Lung (tissue), 12 donors: ENCODE results near the gene NUDT16L1. TPM values are rescaled to one million over a fixed set of nuclear protein-coding genes. Genes with fewer than 3 reads are reported as not detected.
"Not testable (repeated sequence)": the region's sequence is repeated elsewhere in the genome, so short reads cannot be mapped to it uniquely, and the experiment has no call there.

ENCODE experiments used
- ATAC-seq: fragments of 200-7000 bp; cut with Tn5 transposase; one replicate; pipeline ENCODE4 v1.9.1; 2020; ENCODE audit warnings: moderate number of reproducible peaks; ENCODE audit not compliant: insufficient read depth, low FRiP score
- DNase-seq, 3 donors: peaks; one replicate each; pipeline ENCODE4 v3.0.0-alpha.2; 2013 to 2017
- H3K27ac ChIP-seq, 2 donors: one replicate each; pipeline ENCODE4 v1.5.1; 2013; ENCODE audit warnings: mild to moderate bottlenecking in 2 of 2, moderate library complexity in 2 of 2, control low read depth in 1 of 2, inconsistent platforms in 1 of 2, low read depth in 1 of 2, low read length in 1 of 2
- H3K27me3 ChIP-seq, 3 donors: one replicate each; pipeline ENCODE4 v1.5.1; 2013; ENCODE audit warnings: low read length in 2 of 3; ENCODE audit not compliant: control insufficient read depth in 3 of 3, insufficient read depth in 3 of 3
- H3K36me3 ChIP-seq, 4 donors: one replicate each; pipeline ENCODE4 v1.5.1; 2013; ENCODE audit warnings: low read length in 4 of 4, mild to moderate bottlenecking in 1 of 4, moderate library complexity in 1 of 4; ENCODE audit not compliant: control insufficient read depth in 4 of 4, insufficient read depth in 4 of 4
- H3K4me1 ChIP-seq, 5 donors: one replicate each; pipeline ENCODE4 v1.5.1; 2013; ENCODE audit warnings: low read length in 5 of 5, mild to moderate bottlenecking in 2 of 5, moderate library complexity in 1 of 5; ENCODE audit not compliant: control insufficient read depth in 5 of 5, insufficient read depth in 5 of 5
- H3K4me3 ChIP-seq: one replicate; pipeline ENCODE4 v1.5.1; 2013; ENCODE audit warnings: mild to moderate bottlenecking, control low read depth, moderate library complexity
- H3K9ac ChIP-seq, 2 donors: one replicate each; pipeline ENCODE4 v1.5.1; 2013; ENCODE audit warnings: low read length in 2 of 2, control low read depth in 1 of 2; ENCODE audit not compliant: insufficient read depth in 1 of 2
- H3K9me3 ChIP-seq, 4 donors: one replicate each; pipeline ENCODE4 v1.5.1; 2013; ENCODE audit warnings: low read length in 3 of 4, mild to moderate bottlenecking in 1 of 4, moderate library complexity in 1 of 4; ENCODE audit not compliant: control insufficient read depth in 4 of 4, insufficient read depth in 3 of 4
- WGBS, 2 donors: extraction: QIAGEN DNeasy Blood & Tissue Kit; methylation state at CpG; one replicate each; pipeline ENCODE4 v1.1.7; 2013; 5-methylcytosine and 5-hydroxymethylcytosine counted together
- polyA plus RNA-seq, 2 donors: library from polyadenylated mRNA; stranded (reverse); fragments of 200-250 nt; gene quantifications; one replicate each; pipeline ENCODE4 v1.2.1, GENCODE V29; 2013
- total RNA-seq, 2 donors: library from RNA; depleted of rRNA in 1 of 2; stranded (reverse); fragments of >200 nt in 1 of 2; gene quantifications; one replicate each; pipeline ENCODE4 v1.2.1, GENCODE V29; 2014 to 2021
- TF ChIP-seq, protein P1 (sequence below): IDR thresholded peaks from 2 replicates; pipeline ENCODE4 v1.5.1; 2012; ENCODE audit warnings: mild to moderate bottlenecking; ENCODE audit errors: control extremely low read depth, extremely low read depth
- donor health status: control.
- donor health status: control.
- donor health status: Bipolar disorder and iron deficiency.
- donor health status: healthy.
- donor health status: DM: yes; HTN: yes; CAD: no.

The NUDT16L1 gene
- total and polyA plus RNA-seq, 4 donors: 27.8 to 41.3 (median 32.3) TPM

DNA sequence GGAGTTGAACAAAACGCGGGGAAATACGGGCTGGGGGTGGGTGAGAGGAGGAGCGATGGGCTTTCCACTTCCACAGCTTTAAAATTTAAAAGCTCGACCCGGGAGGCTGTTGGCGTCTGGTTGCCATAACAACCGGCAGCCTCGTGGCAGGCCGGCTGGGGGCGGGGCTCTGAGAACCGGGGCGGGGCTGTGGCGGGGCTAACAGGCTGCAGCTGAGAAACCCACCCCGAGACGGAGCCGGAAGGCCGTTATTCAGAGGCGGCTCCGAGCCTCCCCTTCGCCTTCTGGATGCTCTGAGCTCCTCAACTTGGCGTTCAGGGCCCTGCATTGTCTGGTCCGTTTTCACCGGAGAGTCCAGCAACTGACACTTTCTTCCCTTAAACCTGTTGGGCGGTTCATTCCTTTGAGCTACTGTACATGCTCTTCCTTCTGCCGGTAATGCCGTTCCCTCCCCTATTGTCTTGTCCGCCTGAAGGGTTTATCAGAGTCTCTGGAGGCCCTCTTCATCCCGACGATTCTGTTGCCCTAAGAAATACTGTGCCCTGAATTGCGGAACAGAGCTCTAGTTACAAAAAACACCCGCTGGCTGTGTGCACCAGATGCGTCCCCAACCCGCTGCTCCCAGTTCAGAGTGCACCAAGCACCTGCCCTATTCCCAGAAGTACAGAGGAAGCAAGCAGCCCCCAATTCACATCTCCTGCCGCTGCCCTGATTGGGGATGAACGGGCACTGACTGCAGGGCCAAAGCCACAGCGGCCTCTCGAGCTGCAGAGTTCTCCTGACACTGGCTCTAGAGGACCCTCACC, 41.6 kb downstream of the NUDT16L1 start:
- H3K27me3 ChIP-seq: no peaks in the 10 kb centered on the region
- H3K36me3 ChIP-seq: peaks cover 0 to 5% (median 4%) of the 10 kb centered on the region in 4 donors
- peak overlapping the region; percentile 92 for H3K4me3 ChIP-seq
- H3K27ac ChIP-seq: peak overlapping the region; percentile 58 to 90
- peaks cover 0 to 6% (median 2%) of the 10 kb centered on the region in 5 donors for H3K4me1 ChIP-seq
- H3K9ac ChIP-seq: peak overlapping the region; percentile 8 to 75
- no peaks in the 10 kb centered on the region for H3K9me3 ChIP-seq
- peak; percentile 92 to 93 (median 92) for DNase-seq
- TF ChIP-seq, protein P1, sequence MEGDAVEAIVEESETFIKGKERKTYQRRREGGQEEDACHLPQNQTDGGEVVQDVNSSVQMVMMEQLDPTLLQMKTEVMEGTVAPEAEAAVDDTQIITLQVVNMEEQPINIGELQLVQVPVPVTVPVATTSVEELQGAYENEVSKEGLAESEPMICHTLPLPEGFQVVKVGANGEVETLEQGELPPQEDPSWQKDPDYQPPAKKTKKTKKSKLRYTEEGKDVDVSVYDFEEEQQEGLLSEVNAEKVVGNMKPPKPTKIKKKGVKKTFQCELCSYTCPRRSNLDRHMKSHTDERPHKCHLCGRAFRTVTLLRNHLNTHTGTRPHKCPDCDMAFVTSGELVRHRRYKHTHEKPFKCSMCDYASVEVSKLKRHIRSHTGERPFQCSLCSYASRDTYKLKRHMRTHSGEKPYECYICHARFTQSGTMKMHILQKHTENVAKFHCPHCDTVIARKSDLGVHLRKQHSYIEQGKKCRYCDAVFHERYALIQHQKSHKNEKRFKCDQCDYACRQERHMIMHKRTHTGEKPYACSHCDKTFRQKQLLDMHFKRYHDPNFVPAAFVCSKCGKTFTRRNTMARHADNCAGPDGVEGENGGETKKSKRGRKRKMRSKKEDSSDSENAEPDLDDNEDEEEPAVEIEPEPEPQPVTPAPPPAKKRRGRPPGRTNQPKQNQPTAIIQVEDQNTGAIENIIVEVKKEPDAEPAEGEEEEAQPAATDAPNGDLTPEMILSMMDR: no peak
- peak; percentile 84 for ATAC-seq
- 6 to 7% methylated on average over 38 of the region's 38 CpGs for WGBS, 2 donors

DNA sequence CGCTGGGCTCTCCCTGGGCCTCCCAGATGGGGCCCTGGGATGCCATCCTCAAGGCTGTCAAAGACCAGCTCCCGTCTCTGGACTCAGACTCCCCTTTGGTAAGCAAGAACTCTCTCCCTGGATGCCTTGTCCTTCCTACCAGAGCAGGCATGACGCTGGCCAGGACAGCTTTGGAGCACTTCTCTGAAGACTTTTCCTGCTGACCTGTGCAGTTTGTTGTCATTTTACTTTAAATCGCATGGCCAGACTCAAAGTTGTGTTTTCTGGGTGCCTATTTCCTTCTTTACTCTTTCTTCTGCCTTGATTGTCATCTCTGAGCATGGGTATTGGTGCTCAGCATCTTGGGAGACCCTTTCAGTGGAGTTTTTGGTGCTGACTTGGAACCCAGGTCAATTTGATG, 43.2 kb downstream of the NUDT16L1 start:
- peaks cover 0 to 6% (median 2%) of the 10 kb centered on the region in 5 donors for H3K4me1 ChIP-seq
- no peaks in the 10 kb centered on the region for H3K9me3 ChIP-seq
- DNase-seq (no peak), ATAC-seq (no peak)
- no peaks in the 10 kb centered on the region for H3K27me3 ChIP-seq
- no peak overlapping the region for H3K9ac ChIP-seq
- H3K4me3 ChIP-seq: no peak overlapping the region
- peaks cover 0 to 4% (median 0%) of the 10 kb centered on the region in 4 donors for H3K36me3 ChIP-seq
- WGBS, 2 donors: 88 to 95% methylated on average over 4 of the region's 4 CpGs
- TF ChIP-seq, protein P1: no peak
- no peak overlapping the region for H3K27ac ChIP-seq

DNA sequence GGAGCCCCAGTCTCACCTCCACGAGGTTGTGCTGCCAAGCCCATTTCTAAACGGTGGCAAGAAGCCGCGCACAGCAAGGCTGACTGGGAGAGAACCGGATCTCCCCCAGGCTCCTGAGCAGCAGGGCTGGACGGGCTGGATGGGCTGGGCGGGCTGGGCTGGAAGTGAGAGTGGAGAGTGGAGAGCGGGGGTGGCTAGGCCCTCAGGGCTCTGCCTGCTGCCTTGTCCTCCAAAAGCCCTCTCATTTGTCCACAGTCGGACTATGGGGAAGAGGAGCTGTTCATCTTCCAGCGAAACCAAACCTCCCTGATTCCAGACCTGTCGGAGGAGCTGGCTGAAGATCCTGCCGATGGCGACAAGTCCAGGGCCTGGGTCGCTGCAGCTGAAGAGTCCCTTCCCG, 44.2 kb downstream of the NUDT16L1 start:
- Histone ChIP-seq H3K4me3 (no peak overlapping the region), H3K4me1 (peaks cover 0 to 6% (median 2%) of the 10 kb centered on the region in 5 donors), H3K27me3 (no peaks in the 10 kb centered on the region), H3K9ac (no peak overlapping the region), H3K27ac (no peak overlapping the region), H3K36me3 (peaks cover 0 to 4% (median 0%) of the 10 kb centered on the region in 4 donors), H3K9me3 (no peaks in the 10 kb centered on the region)
- WGBS, 2 donors: 70 to 84% methylated on average over 15 of the region's 15 CpGs
- ATAC-seq: no peak
- TF ChIP-seq, protein P1: no peak
- DNase-seq: no peak

DNA sequence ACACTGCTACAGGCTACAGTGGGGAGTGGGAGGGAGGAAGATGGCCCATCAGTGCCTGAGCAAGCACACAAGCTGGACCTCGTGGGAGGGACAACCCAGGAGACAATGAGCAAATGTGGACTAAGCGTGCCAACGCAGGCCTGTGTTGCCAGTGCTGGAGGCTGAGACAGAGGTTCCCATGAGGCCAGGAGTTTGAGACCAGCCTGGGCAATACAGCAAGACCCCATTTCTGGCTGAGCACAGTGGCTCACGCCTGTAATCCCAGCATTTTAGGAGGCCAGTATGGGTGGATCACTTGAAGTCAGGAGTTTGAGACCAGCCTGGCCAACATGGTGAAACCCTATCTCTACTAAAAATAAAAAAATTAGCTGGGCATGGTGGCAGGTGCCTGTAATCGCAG, 45.0 kb downstream of the NUDT16L1 start:
- WGBS, 2 donors: 83 to 89% methylated on average over 5 of the region's 5 CpGs
- H3K4me1 ChIP-seq, H3K36me3 ChIP-seq, H3K9ac ChIP-seq, H3K27me3 ChIP-seq, H3K27ac ChIP-seq, H3K9me3 ChIP-seq, ATAC-seq, DNase-seq, H3K4me3 ChIP-seq: not testable (repeated sequence)
